RPMI7951 (cell line): Measurements from ENCODE around the gene TMEFF1. TPM values are rescaled to one million over a fixed set of nuclear protein-coding genes. Genes with fewer than 3 reads are reported as not detected.

Experiments
- DNase-seq: peaks from one replicate; pipeline ENCODE4 v3.0.0-alpha.2; 2012; ENCODE audit warnings: low read depth
- total RNA-seq: library from RNA; depleted of rRNA; stranded (reverse); fragments of >200 nt; shearing (Covaris generic); gene quantifications from 2 replicates; pipeline ENCODE4 v1.2.3, GENCODE V29; 2014

The TMEFF1 gene
- total RNA-seq, 1 experiment from 2014 or later: 0.48 TPM

- DNase-seq: peak; percentile 67
Observed at GRCh38 chr9:100575765-100576386, 102.9 kb downstream of the TMEFF1 start.

- DNase-seq: no peak
Observed at GRCh38 chr9:100577776-100578448, 105.0 kb downstream of the TMEFF1 start, which contains the start of gene CAVIN4. TSS of gene CAVIN4 (plus strand) at chr9:100578079. CDS start at chr9:100578144, 65 bp downstream.

- no peak for DNase-seq
Observed at GRCh38 chr9:100578610-100579009, 105.7 kb downstream of the TMEFF1 start.

- DNase-seq: no peak
Observed at GRCh38 chr9:100579665-100580064, 106.7 kb downstream of the TMEFF1 start.

GRCh38 chr9:100580257-100580656 lies 107.3 kb downstream of the TMEFF1 start:
- DNase-seq: no peak

- DNase-seq: no peak
Observed at GRCh38 chr9:100581081-100581480, 108.1 kb downstream of the TMEFF1 start.

- DNase-seq: no peak
Observed at GRCh38 chr9:100581661-100582060, 108.7 kb downstream of the TMEFF1 start.

- DNase-seq: no peak
Observed at GRCh38 chr9:100583014-100583802, 110.3 kb downstream of the TMEFF1 start.

GRCh38 chr9:100584951-100585350 lies 112.0 kb downstream of the TMEFF1 start:
- DNase-seq: no peak

GRCh38 chr9:100586093-100586492 lies 113.1 kb downstream of the TMEFF1 start:
- DNase-seq: no peak

- peak; percentile 86 for DNase-seq
Observed at GRCh38 chr9:100587375-100587774, 114.4 kb downstream of the TMEFF1 start.

GRCh38 chr9:100589582-100589981 lies 116.6 kb downstream of the TMEFF1 start:
- DNase-seq: peak; percentile 51

GRCh38 chr9:100590481-100590880 lies 117.5 kb downstream of the TMEFF1 start:
- DNase-seq: peak; percentile 51

GRCh38 chr9:100591139-100591538 lies 118.2 kb downstream of the TMEFF1 start:
- DNase-seq: no peak

GRCh38 chr9:100591639-100592412 lies 118.9 kb downstream of the TMEFF1 start:
- DNase-seq: no peak

- DNase-seq: peak; percentile 64
Observed at GRCh38 chr9:100595391-100596199, 122.6 kb downstream of the TMEFF1 start.

- peak; percentile 55 for DNase-seq
Observed at GRCh38 chr9:100597236-100597635, 124.3 kb downstream of the TMEFF1 start.

GRCh38 chr9:100598641-100599145 lies 125.7 kb downstream of the TMEFF1 start:
- DNase-seq: peak; percentile 77

- DNase-seq: no peak
Observed at GRCh38 chr9:100600521-100601079, 127.7 kb downstream of the TMEFF1 start.

- DNase-seq: peak; percentile 63
Observed at GRCh38 chr9:100601216-100601615, 128.3 kb downstream of the TMEFF1 start.
